ENCODE data around the gene SUPT4H1. TPM values are rescaled to one million over a fixed set of nuclear protein-coding genes. Genes with fewer than 3 reads are reported as not detected.

SUPT4H1 gene
- total RNA-seq, 1 experiment from 2014 or later = 109 TPM

DNA sequence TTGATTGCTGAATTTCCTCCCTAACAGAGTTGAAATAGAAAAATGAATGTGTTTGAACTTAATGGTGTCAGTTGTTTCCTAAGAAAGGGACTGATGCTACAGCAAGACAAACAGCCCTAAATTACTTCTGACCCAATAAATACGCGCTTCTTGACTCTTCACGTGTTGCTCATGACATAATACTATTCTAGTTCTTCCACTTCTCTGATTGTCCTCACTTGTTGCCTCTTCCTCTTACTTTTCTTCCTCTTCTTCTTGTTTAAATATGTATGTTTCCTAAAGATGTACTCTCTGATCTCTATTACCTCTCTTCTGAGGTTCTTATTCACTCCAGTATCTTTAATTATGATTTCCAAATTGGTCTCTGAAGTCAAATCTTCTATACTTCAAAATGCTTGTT is 32.9 kb upstream of the SUPT4H1 start:
- Histone ChIP-seq H3K4me1 (ENCODE audit: insufficient read depth, low read length) (peaks cover 9% of the 10 kb centered on the region), H4K5ac (ENCODE audit: insufficient read length, low read depth, low read length) (no peak overlapping the region), H3K79me1 (ENCODE audit: insufficient read depth, low read depth, low read length, poor library complexity, severe bottlenecking) (no peaks in the 10 kb centered on the region), H3K79me2 (ENCODE audit: insufficient read depth, low read length) (no peaks in the 10 kb centered on the region), H3K9me3 (ENCODE audit: control insufficient read depth, low read depth, low read length) (no peaks in the 10 kb centered on the region), H2AFZ (ENCODE audit: low read length) (no peak overlapping the region), H3K23me2 (ENCODE audit: insufficient read length, low read depth, low read length, poor library complexity, severe bottlenecking) (no peaks in the 10 kb centered on the region), H3K14ac (ENCODE audit: insufficient read depth, low read length) (no peak overlapping the region), H3K56ac (ENCODE audit: insufficient read length, low read depth, low read length) (no peak overlapping the region), H4K8ac (replicated peaks; ENCODE audit: insufficient read length, low read depth, low read length) (no peak overlapping the region), H3K18ac (ENCODE audit: insufficient read length, low read depth, low read length) (no peak overlapping the region), H2BK20ac (ENCODE audit: low read depth, low read length, poor library complexity, severe bottlenecking) (no peak overlapping the region), H4K91ac (ENCODE audit: insufficient read length, low read depth, low read length) (no peak overlapping the region), H3K27me3 (ENCODE audit: insufficient read depth, low read length) (no peaks in the 10 kb centered on the region), H3K27ac (ENCODE audit: insufficient read length, low read depth, low read length) (no peak overlapping the region), H2BK120ac (ENCODE audit: low read depth, low read length, poor library complexity, severe bottlenecking) (no peak overlapping the region), H2BK12ac (ENCODE audit: insufficient read length, low read depth, low read length) (no peak overlapping the region), H3K9ac (ENCODE audit: extremely low read depth, insufficient read length, low read length) (no peak overlapping the region), H4K20me1 (ENCODE audit: control insufficient read depth, insufficient read depth, insufficient read length) (no peaks in the 10 kb centered on the region), H2AK5ac (ENCODE audit: insufficient read length, low read length) (no peak overlapping the region), H3K4ac (ENCODE audit: low read depth, low read length) (no peak overlapping the region), H3T11ph (ENCODE audit: low read length) (no peak overlapping the region), H3K23ac (ENCODE audit: insufficient read length, low read depth, low read length) (no peak overlapping the region), H3K4me2 (ENCODE audit: insufficient read depth, insufficient read length, low read length) (no peak overlapping the region), H2BK15ac (ENCODE audit: low read depth, low read length) (no peak overlapping the region), H2BK5ac (ENCODE audit: insufficient read length, low read length) (no peak overlapping the region)
- no peak for DNase-seq
- TF ChIP-seq, protein P1, sequence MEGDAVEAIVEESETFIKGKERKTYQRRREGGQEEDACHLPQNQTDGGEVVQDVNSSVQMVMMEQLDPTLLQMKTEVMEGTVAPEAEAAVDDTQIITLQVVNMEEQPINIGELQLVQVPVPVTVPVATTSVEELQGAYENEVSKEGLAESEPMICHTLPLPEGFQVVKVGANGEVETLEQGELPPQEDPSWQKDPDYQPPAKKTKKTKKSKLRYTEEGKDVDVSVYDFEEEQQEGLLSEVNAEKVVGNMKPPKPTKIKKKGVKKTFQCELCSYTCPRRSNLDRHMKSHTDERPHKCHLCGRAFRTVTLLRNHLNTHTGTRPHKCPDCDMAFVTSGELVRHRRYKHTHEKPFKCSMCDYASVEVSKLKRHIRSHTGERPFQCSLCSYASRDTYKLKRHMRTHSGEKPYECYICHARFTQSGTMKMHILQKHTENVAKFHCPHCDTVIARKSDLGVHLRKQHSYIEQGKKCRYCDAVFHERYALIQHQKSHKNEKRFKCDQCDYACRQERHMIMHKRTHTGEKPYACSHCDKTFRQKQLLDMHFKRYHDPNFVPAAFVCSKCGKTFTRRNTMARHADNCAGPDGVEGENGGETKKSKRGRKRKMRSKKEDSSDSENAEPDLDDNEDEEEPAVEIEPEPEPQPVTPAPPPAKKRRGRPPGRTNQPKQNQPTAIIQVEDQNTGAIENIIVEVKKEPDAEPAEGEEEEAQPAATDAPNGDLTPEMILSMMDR (conservative IDR thresholded peaks at IDR 0.05) = no peak
- peaks cover 27 to 29% of the 10 kb centered on the region in 2 experiments for H3K4me1 Mint-ChIP-seq
- no peaks in the 10 kb centered on the region for H3K27me3 Mint-ChIP-seq (ENCODE audit: low read depth)
- H3K9me3 Mint-ChIP-seq = no peaks in the 10 kb centered on the region
- WGBS (ENCODE audit: extremely low coverage, insufficient read length, low lambda C conversion rate) = no CpG with 5 or more reads among the region's 3 CpGs
- H3K36me3 Mint-ChIP-seq (ENCODE audit: insufficient read depth in 1 of 3, low read depth in 3 of 3) = no peaks in the 10 kb centered on the region
- H3K4me3 Mint-ChIP-seq = no peak overlapping the region
- H3K27ac Mint-ChIP-seq = no peak overlapping the region

Measured in H9 (cell line).